A549 (cell line): ENCODE results near the gene RANBP3. TPM values are rescaled to one million over a fixed set of nuclear protein-coding genes. Genes with fewer than 3 reads are reported as not detected.

ENCODE experiments used
- ATAC-seq, 2 experiments: fragments of 200-7000 bp in 1 of 2; fragments of >200 bp in 1 of 2; cut with Nextera tagmentation in 1 of 2; cut with Tn5 transposase in 1 of 2; 3 replicates each; pipeline versions ENCODE4 v1.8.0 to v1.9.1; 2018 to 2020; ENCODE audit warnings: mild to moderate bottlenecking in 1 of 2, moderate library complexity in 1 of 2
- CTCF ChIA-PET: fragments of 300-600 bp; sonication (Branson Sonifier 250); formaldehyde crosslinking; extraction: SDS; loops from one replicate; lab custom pipeline; 2021; ENCODE audit warnings: antibody characterized with exemption, inconsistent platforms; lab: Yijun Ruan, JAX
- POLR2A ChIA-PET: fragments of 350-600 bp; formaldehyde crosslinking; extraction: SDS; loops from one replicate; lab custom pipeline; 2021; ENCODE audit warnings: antibody characterized with exemption, inconsistent platforms; lab: Yijun Ruan, JAX
- DNase-seq, 2 experiments: peaks; one replicate each; pipeline versions ENCODE4 v3.0.0 to v3.0.0-alpha.2; 2011 to 2016; ENCODE audit warnings: low read depth in 1 of 2, low spot score in 1 of 2
- FAIRE-seq: peaks from 2 replicates; lab custom pipeline; 2011; peaks lifted over from hg19 to GRCh38; lab: Jason Lieb, UNC
- H3K27ac ChIP-seq, 2 experiments: fragments of >200 bp; sonication (Bioruptor Twin); formaldehyde crosslinking; 3 replicates each; pipeline ENCODE4 v1.5.1; 2016 to 2017
- H3K4me1 ChIP-seq: fragments of >200 bp; sonication (Bioruptor Twin); formaldehyde crosslinking; 3 replicates; pipeline ENCODE4 v1.6.1; 2016
- H3K4me2 ChIP-seq: fragments of >200 bp; sonication (Bioruptor Twin); formaldehyde crosslinking; 3 replicates; pipeline ENCODE4 v1.6.1; 2016
- H3K4me3 ChIP-seq: fragments of >200 bp; sonication (Bioruptor Twin); formaldehyde crosslinking; 3 replicates; pipeline ENCODE4 v1.5.1; 2016
- H3K9me3 ChIP-seq: fragments of >200 bp; sonication (Bioruptor Twin); formaldehyde crosslinking; 3 replicates; pipeline ENCODE4 v1.6.1; 2016
- ATOH8 ChIP-seq: fragments of 250-450 bp; sonication (Bioruptor Pico); IDR thresholded peaks from 2 replicates; pipeline ENCODE4 v1.5.0; 2020; ENCODE audit warnings: low read depth, mild to moderate bottlenecking, moderate library complexity
- CHD2 ChIP-seq: fragments of 150-350 bp; IDR thresholded peaks from 2 replicates; pipeline ENCODE4 v1.6.1; 2014; ENCODE audit warnings: low read length; ENCODE audit not compliant: partially characterized antibody
- E2F6 ChIP-seq: IDR thresholded peaks from 2 replicates; pipeline ENCODE4 v1.6.1; 2012; ENCODE audit warnings: low read depth, borderline replicate concordance
- EHF ChIP-seq: fragments of 250-450 bp; sonication (Bioruptor Pico); IDR thresholded peaks from 2 replicates; pipeline ENCODE4 v1.5.0; 2020; ENCODE audit warnings: mild to moderate bottlenecking
- EHMT2 ChIP-seq: fragments of 200-600 bp; sonication (generic); IDR thresholded peaks from 2 replicates; pipeline ENCODE4 v1.6.1; 2016; ENCODE audit warnings: antibody characterized with exemption, low read depth, mild to moderate bottlenecking, moderate library complexity
- ELK1 ChIP-seq: fragments of 150-350 bp; IDR thresholded peaks from 2 replicates; pipeline ENCODE4 v1.6.1; 2014; ENCODE audit warnings: low read depth, mild to moderate bottlenecking, low read length
- ESRRA ChIP-seq: fragments of 150-350 bp; IDR thresholded peaks from 2 replicates; pipeline ENCODE4 v1.6.1; 2014; ENCODE audit warnings: mild to moderate bottlenecking, low read length, borderline replicate concordance
- FOXS1 ChIP-seq: fragments of 250-450 bp; sonication (Bioruptor Pico); IDR thresholded peaks from 2 replicates; pipeline ENCODE4 v1.5.0; 2020; ENCODE audit warnings: mild to moderate bottlenecking, moderate library complexity
- GATA3 ChIP-seq: IDR thresholded peaks from 2 replicates; pipeline ENCODE4 v1.6.1; 2012; ENCODE audit warnings: borderline replicate concordance
- HDAC2 ChIP-seq: fragments of 200-600 bp; sonication (generic); IDR thresholded peaks from 2 replicates; pipeline ENCODE4 v1.6.1; 2016
- HES2 ChIP-seq: fragments of >200 bp; sonication (Bioruptor Twin); formaldehyde crosslinking; IDR thresholded peaks from 2 replicates; pipeline ENCODE4 v1.6.1; 2016
- HEYL ChIP-seq: fragments of 250-450 bp; sonication (Bioruptor Pico); IDR thresholded peaks from 2 replicates; pipeline ENCODE4 v1.8.0; 2021; ENCODE audit warnings: mild to moderate bottlenecking, moderate library complexity
- HOXB5 ChIP-seq: fragments of 250-450 bp; sonication (Bioruptor Pico); IDR thresholded peaks from 2 replicates; pipeline ENCODE4 v1.5.0; 2020; ENCODE audit warnings: mild to moderate bottlenecking, moderate library complexity
- JUNB ChIP-seq: fragments of >200 bp; sonication (Bioruptor Twin); formaldehyde crosslinking; IDR thresholded peaks from 2 replicates; pipeline ENCODE4 v1.6.1; 2016
- KDM5A ChIP-seq: fragments of 200-600 bp; sonication (generic); IDR thresholded peaks from 2 replicates; pipeline ENCODE4 v1.6.1; 2016; ENCODE audit warnings: antibody characterized with exemption, mild to moderate bottlenecking
- MAX ChIP-seq: IDR thresholded peaks from 2 replicates; pipeline ENCODE4 v1.6.1; 2012
- MAZ ChIP-seq: fragments of 150-350 bp; IDR thresholded peaks from 2 replicates; pipeline ENCODE4 v1.6.1; 2014; ENCODE audit warnings: antibody characterized with exemption, low read depth, low read length, borderline replicate concordance
- NPAS2 ChIP-seq: fragments of 250-450 bp; sonication (Bioruptor Pico); IDR thresholded peaks from 2 replicates; pipeline ENCODE4 v1.8.0; 2022; ENCODE audit warnings: mild to moderate bottlenecking, moderate library complexity, borderline replicate concordance
- PBX3 ChIP-seq: IDR thresholded peaks from 2 replicates; pipeline ENCODE4 v1.6.1; 2012
- PHF8 ChIP-seq: fragments of 200-600 bp; sonication (generic); IDR thresholded peaks from 2 replicates; pipeline ENCODE4 v1.6.1; 2016; ENCODE audit warnings: low read depth, mild to moderate bottlenecking, antibody characterized with exemption, moderate library complexity, borderline replicate concordance
- POLR2A ChIP-seq: IDR thresholded peaks from 2 replicates; pipeline ENCODE4 v1.6.1; 2012; ENCODE audit warnings: mild to moderate bottlenecking, low read length
- RFX5 ChIP-seq: fragments of 450-650 bp; IDR thresholded peaks from 2 replicates; pipeline ENCODE4 v1.7.1; 2014; ENCODE audit warnings: antibody characterized with exemption, mild to moderate bottlenecking, moderate library complexity
- RNF2 ChIP-seq: fragments of 200-600 bp; sonication (generic); IDR thresholded peaks from 2 replicates; pipeline ENCODE4 v1.6.1; 2016; ENCODE audit warnings: low read depth, mild to moderate bottlenecking, antibody characterized with exemption, moderate library complexity, borderline replicate concordance
- SMC3 ChIP-seq: fragments of >200 bp; sonication (Bioruptor Twin); formaldehyde crosslinking; IDR thresholded peaks from 3 replicates; pipeline ENCODE4 v1.6.1; 2018; ENCODE audit warnings: inconsistent platforms
- TFCP2L1 ChIP-seq: fragments of 250-450 bp; sonication (Bioruptor Pico); IDR thresholded peaks from 2 replicates; pipeline ENCODE4 v1.5.0; 2021; ENCODE audit warnings: mild to moderate bottlenecking
- USF2 ChIP-seq: fragments of 450-650 bp; IDR thresholded peaks from 2 replicates; pipeline ENCODE4 v1.6.1; 2014; ENCODE audit warnings: antibody characterized with exemption
- ZNF302 ChIP-seq: fragments of 250-450 bp; sonication (Bioruptor Pico); IDR thresholded peaks from 2 replicates; pipeline ENCODE4 v1.9.0; 2021; ENCODE audit warnings: inconsistent platforms, mild to moderate bottlenecking, moderate library complexity
- ZSCAN20 ChIP-seq: fragments of 250-450 bp; sonication (Bioruptor Pico); IDR thresholded peaks from 2 replicates; pipeline ENCODE4 v1.8.0; 2022; ENCODE audit warnings: mild to moderate bottlenecking, moderate library complexity
- WGBS: methylation state at CpG from one replicate; pipeline ENCODE4 v1.1.6; 2017; ENCODE audit errors: missing lambda C conversion rate; 5-methylcytosine and 5-hydroxymethylcytosine counted together
- polyA plus RNA-seq, 4 experiments: library from polyadenylated mRNA; depleted of rRNA in 3 of 4; stranded (reverse); fragments of >200 nt; fragmentation: RNase III in 1 of 4; extraction: RNeasy Plus Mini Kit Qiagen cat#74134 plus additional on column Dnase treatment in 1 of 4; gene quantifications; 2 replicates in 3 of 4; 3 replicates in 1 of 4; pipeline ENCODE4 v1.2.3, GENCODE V29; 2011 to 2017

The RANBP3 gene
- polyA plus RNA-seq, 2 of the 4 experiments (the other 2 are of a cell fraction) = 39.2 to 53.5 TPM

GRCh38 chr19:5896365-5897076 lies 81.4 kb downstream of the RANBP3 start:
- Histone ChIP-seq H3K4me2 (no peak overlapping the region), H3K9me3 (no peaks in the 10 kb centered on the region), H3K4me3 (no peak overlapping the region), H3K27ac (no peak overlapping the region), H3K4me1 (no peaks in the 10 kb centered on the region)
- 82% methylated on average over 22 of the region's 29 CpGs for WGBS
- ATAC-seq (no peak), DNase-seq (no peak), FAIRE-seq (no peak)
- ChIA-PET POLR2A (interaction anchor here (0.6 kb wide), 1 partner anchor 137 kb away, joined by 4 read pairs; no protein-coding TSS in a partner anchor), CTCF (interaction anchor here (1.3 to 2.1 kb wide), 2 partner anchors 90 to 92 kb away, joined by 4 to 9 read pairs; no protein-coding TSS in a partner anchor)
- TF ChIP-seq PBX3 (no peak), FOXS1 (CRISPR knock-in tag) (no peak), HOXB5 (CRISPR knock-in tag) (no peak), CHD2 (no peak), ZSCAN20 (CRISPR knock-in tag) (no peak), MAZ (no peak), MAX (no peak), EHMT2 (no peak), ZNF302 (CRISPR knock-in tag) (no peak), HEYL (CRISPR knock-in tag) (no peak), ELK1 (no peak), PHF8 (no peak)

GRCh38 chr19:5895890-5896289 lies 82.0 kb downstream of the RANBP3 start:
- FAIRE-seq = no peak

More at GRCh38 chr19:5895890-5896289, 82.0 kb downstream of the RANBP3 start:
- Histone ChIP-seq H3K27ac (no peak overlapping the region), H3K4me2 (no peak overlapping the region), H3K9me3 (no peaks in the 10 kb centered on the region), H3K4me3 (no peak overlapping the region), H3K4me1 (no peaks in the 10 kb centered on the region)
- WGBS = 94% methylated on average over 7 of the region's 8 CpGs
- CTCF ChIA-PET = interaction anchor here (1.3 to 2.1 kb wide), 3 partner anchors 89 to 92 kb away, joined by 4 to 9 read pairs (median 8); no protein-coding TSS in a partner anchor
- no peak for TF ChIP-seq HDAC2
- TF ChIP-seq USF2 = no peak
- no peak for TF ChIP-seq KDM5A
- no peak for TF ChIP-seq RNF2
- no peak for TF ChIP-seq POLR2A
- TF ChIP-seq ATOH8 = no peak
- TF ChIP-seq RFX5 = no peak
- no peak for TF ChIP-seq CHD2
- no peak for TF ChIP-seq HES2
- no peak for TF ChIP-seq ESRRA
- no peak for TF ChIP-seq SMC3
- no peak for TF ChIP-seq JUNB
- TF ChIP-seq PBX3 = no peak
- no peak for TF ChIP-seq E2F6
- no peak for TF ChIP-seq GATA3
- TF ChIP-seq TFCP2L1 (CRISPR knock-in tag) = no peak
- no peak for TF ChIP-seq NPAS2 (CRISPR knock-in tag)
- TF ChIP-seq HOXB5 (CRISPR knock-in tag) = no peak
- TF ChIP-seq ZNF302 (CRISPR knock-in tag) = no peak
- no peak for TF ChIP-seq EHF
- POLR2A ChIA-PET = no interaction called here
- DNase-seq = no peak
- no peak for ATAC-seq
